Body of pancreas (tissue), 4 donors: ENCODE measurements around the gene HLA-B. TPM values are rescaled to one million over a fixed set of nuclear protein-coding genes. Genes with fewer than 3 reads are reported as not detected.
"Not testable (repeated sequence)": the region's sequence is repeated elsewhere in the genome, so short reads cannot be mapped to it uniquely, and the experiment has no call there.

Experiments
- ATAC-seq: fragments of 150-250 bp; one replicate; pipeline ENCODE4 v1.9.1; 2016
- DNase-seq, 4 donors: peaks; one replicate each; pipeline ENCODE4 v3.0.0-alpha.2; 2019
- H3K27ac ChIP-seq, 4 donors: fragments of 200-600 bp; sonication (generic); 1 replicate in 3 of 4; 2 replicates in 1 of 4; pipeline versions ENCODE4 v1.5.1 to v1.6.1; 2016 to 2019; ENCODE audit warnings: mild to moderate bottlenecking in 1 of 4, mixed read lengths in 1 of 4, moderate library complexity in 1 of 4
- H3K27me3 ChIP-seq, 2 donors: fragments of 200-600 bp; sonication (generic); one replicate each; pipeline ENCODE4 v1.6.0; 2016; ENCODE audit warnings: mild to moderate bottlenecking in 1 of 2
- H3K36me3 ChIP-seq, 2 donors: fragments of 200-600 bp; sonication (generic); replicated peaks in 1 of 2; 2 replicates each; pipeline ENCODE4 v1.5.1; 2016; ENCODE audit warnings: low read depth in 2 of 2; ENCODE audit not compliant: insufficient read depth in 1 of 2
- H3K4me1 ChIP-seq: fragments of 200-600 bp; sonication (generic); one replicate; pipeline ENCODE4 v1.6.0; 2016
- H3K4me3 ChIP-seq, 2 donors: fragments of 200-600 bp; sonication (generic); 1 replicate in 1 of 2; 2 replicates in 1 of 2; pipeline ENCODE4 v1.5.1; 2016 to 2019
- H3K9me3 ChIP-seq, 3 donors: fragments of 200-600 bp; sonication (generic); 1 replicate in 2 of 3; 2 replicates in 1 of 3; pipeline ENCODE4 v1.5.1; 2016
- CTCF ChIP-seq, 7 experiments: fragments of 450-650 bp in 4 of 7; fragments of 200-600 bp in 3 of 7; sonication (generic) in 3 of 7; IDR thresholded peaks; one replicate each; pipeline ENCODE4 v1.5.1; 2016 to 2019; ENCODE audit warnings: antibody characterized with exemption in 7 of 7
- POLR2A ChIP-seq, 3 donors: fragments of 450-650 bp; IDR thresholded peaks; one replicate each; pipeline ENCODE4 v1.6.1; 2016; ENCODE audit warnings: antibody characterized with exemption in 3 of 3, mild to moderate bottlenecking in 2 of 3
- WGBS, 2 donors: methylation state at CpG; one replicate each; pipeline ENCODE4 v1.1.5; 2017; 5-methylcytosine and 5-hydroxymethylcytosine counted together
- intact Hi-C: fragments of 100-400 bp; cut with DNase I; formaldehyde crosslinking; loops from one replicate; pipeline ENCODE4 v1.15.1; 2023
- total RNA-seq, 2 donors: library from RNA; depleted of rRNA; stranded (reverse); fragments of >200 nt; gene quantifications; one replicate each; pipeline ENCODE4 v1.1.0, GENCODE V29; 2016

The HLA-B gene
- total RNA-seq, 2 donors from 2014 or later: 316 to 342 TPM

GRCh38 chr6:31393932-31394331 lies 37.0 kb upstream of the HLA-B start:
- ATAC-seq (no peak), DNase-seq (no peak)
- Histone ChIP-seq H3K27ac (no peak overlapping the region), H3K27me3 (no peaks in the 10 kb centered on the region), H3K36me3 (no peaks in the 10 kb centered on the region), H3K4me3 (no peak overlapping the region), H3K9me3 (no peaks in the 10 kb centered on the region), H3K4me1 (peaks cover 18% of the 10 kb centered on the region)
- whole genome bisulfite sequencing, 2 donors: 61 to 66% methylated on average over 5 of the region's 5 CpGs
- intact Hi-C loops: no loop called here
- TF ChIP-seq POLR2A (IDR thresholded peaks at IDR 0.05) (no peak), CTCF (IDR thresholded peaks at IDR 0.05) (no peak)

- H3K27me3 ChIP-seq, H3K36me3 ChIP-seq, H3K4me1 ChIP-seq, ATAC-seq, H3K27ac ChIP-seq, H3K4me3 ChIP-seq, intact Hi-C loops, DNase-seq, H3K9me3 ChIP-seq: not testable (repeated sequence)
Measured at GRCh38 chr6:31389802-31390132, 32.8 kb upstream of the HLA-B start.

GRCh38 chr6:31388916-31389801 lies 32.2 kb upstream of the HLA-B start:
- peak in 1 of 7 experiments; percentile 8 for TF ChIP-seq CTCF (IDR thresholded peaks at IDR 0.05)
- intact Hi-C loops, H3K36me3 ChIP-seq, DNase-seq, H3K27ac ChIP-seq, H3K4me3 ChIP-seq, H3K9me3 ChIP-seq, H3K4me1 ChIP-seq, H3K27me3 ChIP-seq: not testable (repeated sequence)
- 40 to 45% methylated on average over 3 to 6 of the region's 13 CpGs for WGBS, 2 donors
- peak; percentile 86 for ATAC-seq

GRCh38 chr6:31386977-31387376 lies 30.0 kb upstream of the HLA-B start:
- Histone ChIP-seq H3K4me1 (no peaks in the 10 kb centered on the region), H3K4me3 (no peak overlapping the region), H3K27me3 (no peaks in the 10 kb centered on the region), H3K9me3 (no peaks in the 10 kb centered on the region), H3K27ac (no peak overlapping the region), H3K36me3 (no peaks in the 10 kb centered on the region)
- no peak for TF ChIP-seq POLR2A (IDR thresholded peaks at IDR 0.05)
- no peak for TF ChIP-seq CTCF (IDR thresholded peaks at IDR 0.05)
- ATAC-seq (no peak), DNase-seq (no peak)
- 45 to 55% methylated on average over 1 of the region's 1 CpG for WGBS, 2 donors
- intact Hi-C loops: no loop called here

GRCh38 chr6:31386099-31386498 lies 29.1 kb upstream of the HLA-B start:
- H3K27me3 ChIP-seq: no peaks in the 10 kb centered on the region
- H3K27ac ChIP-seq: no peak overlapping the region
- no peaks in the 10 kb centered on the region for H3K4me1 ChIP-seq
- no peaks in the 10 kb centered on the region for H3K9me3 ChIP-seq
- TF ChIP-seq POLR2A (IDR thresholded peaks at IDR 0.05): no peak
- no peak for TF ChIP-seq CTCF (IDR thresholded peaks at IDR 0.05)
- H3K36me3 ChIP-seq: no peaks in the 10 kb centered on the region
- H3K4me3 ChIP-seq: no peak overlapping the region
- ATAC-seq (no peak), DNase-seq (no peak)
- intact Hi-C loops: no loop called here
- WGBS, 2 donors: 66 to 85% methylated on average over 3 of the region's 3 CpGs
